SK-N-DZ (cell line): Measurements from ENCODE around the gene RPS6KL1.

Experiments
- DNase-seq: peaks from one replicate; pipeline ENCODE4 v3.0.0-alpha.2; 2015; ENCODE audit warnings: low spot score

The RPS6KL1 gene

DNA sequence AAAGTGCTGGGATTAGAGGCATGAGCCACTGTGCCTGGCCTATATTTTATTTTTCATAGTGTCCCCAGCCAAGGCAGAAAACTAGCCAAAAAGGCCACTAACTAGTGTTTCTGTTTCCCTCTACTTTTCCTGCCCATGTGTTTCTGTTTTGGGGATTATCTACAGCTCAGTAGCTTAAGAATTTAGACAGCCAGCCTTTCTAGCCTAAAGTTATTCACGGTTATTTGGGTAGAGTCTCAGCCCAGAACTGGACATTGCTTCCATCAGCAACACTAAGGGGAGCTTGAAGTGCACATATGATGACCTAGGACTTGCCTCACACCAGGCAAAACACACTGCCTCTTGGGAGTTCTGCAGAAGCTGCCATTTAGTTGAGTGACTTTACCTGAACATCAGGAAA is 65.0 kb downstream of the RPS6KL1 start:
- DNase-seq: no peak

DNA sequence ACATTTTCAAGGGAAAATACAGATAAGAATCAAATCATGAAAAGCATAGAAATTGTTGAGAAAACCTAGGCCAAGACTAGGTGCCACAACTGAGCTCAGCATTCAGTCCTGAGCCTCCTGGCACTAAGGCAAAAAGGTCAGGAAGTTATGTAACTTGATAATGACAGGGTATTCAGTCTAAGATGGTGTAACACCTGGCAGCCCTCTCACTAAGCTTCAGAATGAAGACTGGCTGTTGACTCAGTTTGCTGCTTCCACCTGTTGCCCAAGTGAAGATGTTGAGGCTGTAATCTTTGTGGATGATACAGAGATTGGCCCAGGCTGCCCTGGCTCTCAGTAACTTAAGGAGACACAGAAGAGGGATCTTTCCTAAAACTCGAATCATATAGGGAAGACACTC is 66.7 kb downstream of the RPS6KL1 start:
- no peak for DNase-seq

- no peak for DNase-seq
These were observed 67.1 kb downstream of the RPS6KL1 start for GRCh38 chr14:74855945-74856344.

DNA sequence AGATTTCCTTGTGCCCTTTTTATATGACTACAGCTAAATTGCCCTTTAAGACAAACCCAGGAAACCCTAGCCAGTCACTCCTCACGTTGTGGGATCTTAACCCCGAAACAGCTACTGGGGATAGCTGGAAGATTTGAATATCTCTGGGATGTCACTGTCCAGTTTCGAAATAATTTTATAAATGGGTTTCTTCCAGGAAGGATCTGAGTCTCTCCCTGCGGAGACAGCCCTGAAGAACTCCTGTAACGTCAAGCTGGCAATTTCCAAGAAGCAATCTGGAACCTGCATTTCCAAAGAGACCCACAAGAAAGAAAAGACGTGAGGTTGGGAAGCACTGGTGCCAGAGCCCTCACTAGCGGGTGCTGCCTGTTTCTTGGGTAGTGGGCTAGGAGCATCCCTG is 68.0 kb downstream of the RPS6KL1 start:
- no peak for DNase-seq
